ENCODE measurements around the gene MIPOL1.

GRCh38 chr14:37469650-37470049 lies 271.9 kb downstream of the MIPOL1 start:
- TF ChIP-seq POLR2A (IDR thresholded peaks at IDR 0.05; ENCODE audit: low read depth, low read length), result no peak
- no peak for TF ChIP-seq POLR2AphosphoS5 (IDR thresholded peaks at IDR 0.05; ENCODE audit: low read depth, low read length)
- TF ChIP-seq TAF1 (IDR thresholded peaks at IDR 0.05; ENCODE audit: borderline replicate concordance, low read depth, low read length), result no peak
